Frontal cortex (tissue), 4 donors: ENCODE measurements around the gene SERPINB8. TPM values are rescaled to one million over a fixed set of nuclear protein-coding genes. Genes with fewer than 3 reads are reported as not detected.

ENCODE experiments used
- DNase-seq, 2 donors: peaks; one replicate each; pipeline ENCODE4 v3.0.0; 2012; ENCODE audit warnings: low spot score in 2 of 2
- FAIRE-seq: peaks from 2 replicates; lab custom pipeline; 2012; peaks lifted over from hg19 to GRCh38; lab: Jason Lieb, UNC
- total RNA-seq: library from RNA; depleted of rRNA; stranded (reverse); fragments of >200 nt; gene quantifications from one replicate; pipeline ENCODE4 v1.2.3, GENCODE V29; 2014
- donor health status: control.
- donor health status: control.
- donor health status: control.

Gene SERPINB8
- total RNA-seq, 1 donor from 2014 or later = 1.6 TPM

- no peak for DNase-seq
- no peak for FAIRE-seq
These were observed 6.1 kb upstream of the SERPINB8 start for GRCh38 chr18:63963615-63964256.

GRCh38 chr18:63964908-63965307 lies 5.0 kb upstream of the SERPINB8 start:
- no peak for DNase-seq
- no peak for FAIRE-seq

- no peak for FAIRE-seq
- DNase-seq = no peak
These were observed 4.1 kb upstream of the SERPINB8 start for GRCh38 chr18:63965716-63966330.

GRCh38 chr18:63970809-63971205 lies 926 bp downstream of the SERPINB8 start:
- FAIRE-seq = no peak
- peak in 1 of 2 donors; percentile 23 for DNase-seq

GRCh38 chr18:63971320-63972001 lies 1.6 kb downstream of the SERPINB8 start:
- FAIRE-seq (no peak), DNase-seq (no peak)

- no peak for FAIRE-seq
- no peak for DNase-seq
These were observed 2.1 kb downstream of the SERPINB8 start for GRCh38 chr18:63972002-63972376.

GRCh38 chr18:63974991-63975390 lies 5.1 kb downstream of the SERPINB8 start:
- no peak for FAIRE-seq

GRCh38 chr18:63975628-63976027 lies 5.7 kb downstream of the SERPINB8 start:
- FAIRE-seq = no peak
- DNase-seq = no peak

More at GRCh38 chr18:63974991-63975390, 5.1 kb downstream of the SERPINB8 start:
- no peak for DNase-seq

GRCh38 chr18:63977040-63977439 lies 7.2 kb downstream of the SERPINB8 start:
- DNase-seq (no peak), FAIRE-seq (no peak)

GRCh38 chr18:63979409-63979920 lies 9.6 kb downstream of the SERPINB8 start:
- FAIRE-seq = no peak
- peak in 1 of 2 donors; percentile 44 for DNase-seq

GRCh38 chr18:63980027-63980426 lies 10.1 kb downstream of the SERPINB8 start:
- DNase-seq = no peak
- no peak for FAIRE-seq

- DNase-seq = no peak
- FAIRE-seq = no peak
These were observed 11.1 kb downstream of the SERPINB8 start for GRCh38 chr18:63980896-63981460.

- DNase-seq (no peak), FAIRE-seq (no peak)
These were observed 11.8 kb downstream of the SERPINB8 start for GRCh38 chr18:63981719-63982118.

- FAIRE-seq (no peak), DNase-seq (no peak)
These were observed 12.5 kb downstream of the SERPINB8 start for GRCh38 chr18:63982361-63982760.

GRCh38 chr18:63986885-63987284 lies 17.0 kb downstream of the SERPINB8 start:
- no peak for FAIRE-seq
- DNase-seq = no peak

GRCh38 chr18:63987743-63988142 lies 17.9 kb downstream of the SERPINB8 start:
- FAIRE-seq = no peak
- DNase-seq = no peak

- no peak for DNase-seq
- no peak for FAIRE-seq
These were observed 22.9 kb downstream of the SERPINB8 start for GRCh38 chr18:63992751-63993150.

- peak; percentile 22 to 45 for DNase-seq
- FAIRE-seq = no peak
These were observed 25.0 kb downstream of the SERPINB8 start for GRCh38 chr18:63994783-63995399.

- FAIRE-seq = no peak
- DNase-seq = no peak
These were observed 27.2 kb downstream of the SERPINB8 start for GRCh38 chr18:63997041-63997440.

GRCh38 chr18:63997606-63998005 lies 27.7 kb downstream of the SERPINB8 start:
- DNase-seq = no peak
- no peak for FAIRE-seq
